Endothelial cell of umbilical vein (primary cell): Measurements from ENCODE around the gene STAC3. TPM values are rescaled to one million over a fixed set of nuclear protein-coding genes. Genes with fewer than 3 reads are reported as not detected.

Experiments used
- BruUV-seq: library from RNA; stranded (reverse); fragments of 400-500 nt; replicated peaks from 2 replicates; lab custom pipeline; 2021; lab: Mats Ljungman, UMichigan
- CTCF ChIA-PET: fragments of 300-600, 350-600 bp; sonication (Branson Sonifier 250); formaldehyde crosslinking; loops from one replicate; lab custom pipeline; 2021; ENCODE audit warnings: antibody characterized with exemption, inconsistent platforms; lab: Charles Lee
- POLR2A ChIA-PET: fragments of 300-600, 350-600 bp; sonication (Branson Sonifier 250); formaldehyde crosslinking; loops from one replicate; lab custom pipeline; 2021; ENCODE audit warnings: antibody characterized with exemption, inconsistent platforms; lab: Charles Lee
- DNase-seq: peaks from one replicate; pipeline ENCODE4 v3.0.0-alpha.2; 2011; ENCODE audit warnings: low read depth, low spot score
- FAIRE-seq: peaks from 2 replicates; lab custom pipeline; 2011; peaks lifted over from hg19 to GRCh38; lab: Jason Lieb, UNC
- H2AFZ ChIP-seq: 2 replicates; pipeline ENCODE4 v1.6.0; 2012; ENCODE audit warnings: low read depth, low read length, control low read depth, inconsistent platforms
- H3K27ac ChIP-seq: 2 replicates; pipeline ENCODE4 v1.5.1; 2011; ENCODE audit warnings: low read depth, mild to moderate bottlenecking, control low read depth, low read length, moderate library complexity; ENCODE audit not compliant: insufficient read depth
- H3K27me3 ChIP-seq, 2 experiments: 2 replicates each; pipeline versions ENCODE4 v1.6.0 to v1.6.1; 2011; ENCODE audit warnings: low read length in 2 of 2, mixed read lengths in 1 of 2; ENCODE audit not compliant: control insufficient read depth in 2 of 2, insufficient read depth in 2 of 2
- H3K36me3 ChIP-seq, 2 experiments: 2 replicates in 1 of 2; 3 replicates in 1 of 2; pipeline ENCODE4 v1.5.1; 2011; ENCODE audit warnings: low read length in 2 of 2, mild to moderate bottlenecking in 1 of 2, moderate library complexity in 1 of 2; ENCODE audit not compliant: control insufficient read depth in 2 of 2, insufficient read depth in 2 of 2; ENCODE audit errors: extremely low read depth in 1 of 2
- H3K4me1 ChIP-seq: 3 replicates; pipeline ENCODE4 v1.5.1; 2011; ENCODE audit warnings: mild to moderate bottlenecking, low read length; ENCODE audit not compliant: control insufficient read depth, insufficient read depth; ENCODE audit errors: extremely low read depth
- H3K4me2 ChIP-seq: 2 replicates; pipeline ENCODE4 v1.6.1; 2011; ENCODE audit warnings: low read length, control low read depth, mixed read lengths; ENCODE audit not compliant: insufficient read depth
- H3K4me3 ChIP-seq, 3 experiments: fragments of 200-600 bp in 1 of 3; sonication (generic), shearing (Covaris generic) in 1 of 3; replicated peaks in 1 of 3; 2 replicates each; pipeline ENCODE4 v1.5.1; 2011 to 2016; ENCODE audit warnings: control low read depth in 3 of 3, low read length in 3 of 3, mild to moderate bottlenecking in 2 of 3, inconsistent platforms in 1 of 3, low read depth in 1 of 3, moderate library complexity in 1 of 3; ENCODE audit not compliant: insufficient read depth in 1 of 3
- H3K79me2 ChIP-seq: 2 replicates; pipeline ENCODE4 v1.6.0; 2012; ENCODE audit warnings: low read length, inconsistent platforms; ENCODE audit not compliant: control insufficient read depth, insufficient read depth
- H3K9ac ChIP-seq: replicated peaks from 2 replicates; pipeline ENCODE3; 2011; ENCODE audit warnings: low read length, control low read depth; ENCODE audit not compliant: insufficient read depth; ENCODE audit errors: extremely low read depth
- H3K9me1 ChIP-seq: replicated peaks from 3 replicates; pipeline ENCODE4 v1.6.0; 2011; ENCODE audit warnings: mild to moderate bottlenecking, low read length; ENCODE audit not compliant: control insufficient read depth, insufficient read depth; ENCODE audit errors: extremely low read depth
- H3K9me3 ChIP-seq: replicated peaks from 2 replicates; pipeline ENCODE4 v1.5.1; 2012; ENCODE audit warnings: low read length, inconsistent platforms; ENCODE audit not compliant: control insufficient read depth, insufficient read depth
- H4K20me1 ChIP-seq: replicated peaks from 2 replicates; pipeline ENCODE3; 2011; ENCODE audit warnings: mild to moderate bottlenecking, low read length; ENCODE audit not compliant: control insufficient read depth, insufficient read depth; ENCODE audit errors: extremely low read depth
- EZH2 ChIP-seq: IDR thresholded peaks from 2 replicates; pipeline ENCODE4 v1.6.1; 2012; ENCODE audit warnings: borderline replicate concordance, low read depth, mild to moderate bottlenecking, moderate library complexity, low read length, inconsistent platforms; ENCODE audit not compliant: severe bottlenecking
- FOS ChIP-seq: IDR thresholded peaks from 2 replicates; pipeline ENCODE4 v1.6.1; 2011; ENCODE audit warnings: mild to moderate bottlenecking, low read length, moderate library complexity, borderline replicate concordance; ENCODE audit not compliant: insufficient read depth
- GATA2 ChIP-seq: IDR thresholded peaks from 2 replicates; pipeline ENCODE4 v1.7.0; 2011; ENCODE audit warnings: low read depth, mild to moderate bottlenecking, moderate library complexity, mixed read lengths, low read length; ENCODE audit not compliant: insufficient read length, insufficient read depth
- JUN ChIP-seq: IDR thresholded peaks from 2 replicates; pipeline ENCODE4 v1.6.1; 2011; ENCODE audit warnings: borderline replicate concordance, low read depth; ENCODE audit not compliant: insufficient read length, insufficient read depth
- MYC ChIP-seq: IDR thresholded peaks from one replicate; pipeline ENCODE4 v1.6.1; 2011; ENCODE audit warnings: mild to moderate bottlenecking, low read depth, low read length
- dilution Hi-C: fragments of 300-500 bp; cut with MboI; formaldehyde crosslinking; loops from one replicate; pipeline ENCODE4 v1.15.0; 2019; ENCODE audit warnings: low sequenced_read_pairs; ENCODE audit not compliant: extremely low pct_ligation_motif_present
- intact Hi-C: fragments of 100-400 bp; cut with micrococcal nuclease; formaldehyde crosslinking; loops from one replicate; pipeline ENCODE4 v1.10.0; 2022
- polyA plus RNA-seq, 4 experiments: library from polyadenylated mRNA; depleted of rRNA in 3 of 4; stranded (reverse) in 3 of 4; unstranded in 1 of 4; fragments of >200 nt; gene quantifications; 2 replicates each; pipeline versions ENCODE4 v1.2.1 to v1.2.3, GENCODE V29; 2011 to 2012; ENCODE audit warnings: missing spikeins in 1 of 4
- total RNA-seq: library from RNA; stranded (reverse); gene quantifications from 2 replicates; pipeline ENCODE4 v1.2.3, GENCODE V29; 2021

STAC3 gene
- total and polyA plus RNA-seq, 2 donors (not counting 3 experiments of a cell fraction or from before 2014, with no cell fraction given), result 0.36 to 0.55 TPM

GRCh38 chr12:57220770-57221168, 30.2 kb downstream of the STAC3 start:
- ChIA-PET CTCF (no interaction called here), POLR2A (no interaction called here)
- Histone ChIP-seq H3K27me3 (peaks cover 83 to 88% of the 10 kb centered on the region in 2 experiments), H3K9me3 (no peaks in the 10 kb centered on the region), H4K20me1 (no peaks in the 10 kb centered on the region), H3K4me3 (no peak overlapping the region), H3K9me1 (no peaks in the 10 kb centered on the region), H2AFZ (no peak overlapping the region), H3K9ac (no peak overlapping the region), H3K4me1 (no peaks in the 10 kb centered on the region), H3K36me3 (no peaks in the 10 kb centered on the region), H3K79me2 (no peaks in the 10 kb centered on the region), H3K4me2 (no peak overlapping the region), H3K27ac (no peak overlapping the region)
- BruUV-seq, result no TSS peak
- TF ChIP-seq MYC (no peak), JUN (no peak), GATA2 (no peak), FOS (no peak), EZH2 (peak; percentile 24)
- FAIRE-seq (no peak), DNase-seq (no peak)
- intact Hi-C loops (no loop called here), dilution Hi-C loops (no loop called here)

GRCh38 chr12:57219993-57220754, 30.8 kb downstream of the STAC3 start:
- Histone ChIP-seq H3K27me3 (peaks cover 84 to 88% of the 10 kb centered on the region in 2 experiments), H4K20me1 (no peaks in the 10 kb centered on the region), H3K79me2 (no peaks in the 10 kb centered on the region), H3K4me2 (no peak overlapping the region), H3K4me1 (no peaks in the 10 kb centered on the region), H3K36me3 (no peaks in the 10 kb centered on the region), H2AFZ (no peak overlapping the region), H3K9me1 (no peaks in the 10 kb centered on the region), H3K9ac (no peak overlapping the region), H3K9me3 (no peaks in the 10 kb centered on the region), H3K27ac (no peak overlapping the region), H3K4me3 (no peak overlapping the region)
- no peak for FAIRE-seq
- ChIA-PET CTCF (interaction anchor here (1.2 to 4.1 kb wide), 2 partner anchors 10 to 20 kb away, joined by 8 to 60 read pairs; partner anchors contain the start of gene SHMT2), POLR2A (no interaction called here)
- intact Hi-C loops (no loop called here), dilution Hi-C loops (no loop called here)
- BruUV-seq, result no TSS peak
- no peak for TF ChIP-seq GATA2
- peak; percentile 38 for TF ChIP-seq EZH2
- no peak for DNase-seq
